GM21381 (cell line): ENCODE measurements around the gene NTRK3.

Experiments used
- ATAC-seq: cut with Tn5 transposase; IDR thresholded peaks from one replicate; pipeline ENCODE4 v1.9.1; 2021; ENCODE audit warnings: mild to moderate bottlenecking, moderate library complexity; ENCODE audit not compliant: unreplicated experiment

NTRK3 gene

DNA sequence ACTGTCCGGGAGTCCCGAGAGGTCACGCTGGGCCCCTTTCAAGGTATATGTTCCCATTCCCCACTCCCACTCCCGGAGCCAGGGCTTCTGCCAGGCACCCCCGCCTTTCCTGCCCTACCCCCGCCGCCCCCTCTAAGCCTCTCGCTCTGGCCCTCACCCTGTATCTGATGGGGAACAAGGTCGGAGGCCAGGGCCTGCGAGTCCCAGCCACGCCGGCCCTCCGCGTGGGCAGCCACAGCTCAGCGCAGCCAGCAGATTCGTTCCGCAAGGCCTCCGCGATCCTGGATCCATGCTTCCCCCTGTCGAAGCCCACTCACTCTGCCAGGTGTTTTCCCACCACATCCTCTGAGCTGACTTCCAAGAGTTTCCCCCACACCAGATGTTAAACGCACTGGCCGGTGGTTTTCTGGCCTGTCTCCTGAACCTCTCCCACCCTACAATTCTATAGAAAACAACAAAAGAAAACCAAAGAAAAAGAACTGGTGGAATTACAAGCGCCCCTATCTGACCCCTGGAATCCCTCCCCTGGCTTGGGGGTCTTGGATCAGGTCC lies 303.7 kb downstream of the NTRK3 start:
- ATAC-seq: no peak

DNA sequence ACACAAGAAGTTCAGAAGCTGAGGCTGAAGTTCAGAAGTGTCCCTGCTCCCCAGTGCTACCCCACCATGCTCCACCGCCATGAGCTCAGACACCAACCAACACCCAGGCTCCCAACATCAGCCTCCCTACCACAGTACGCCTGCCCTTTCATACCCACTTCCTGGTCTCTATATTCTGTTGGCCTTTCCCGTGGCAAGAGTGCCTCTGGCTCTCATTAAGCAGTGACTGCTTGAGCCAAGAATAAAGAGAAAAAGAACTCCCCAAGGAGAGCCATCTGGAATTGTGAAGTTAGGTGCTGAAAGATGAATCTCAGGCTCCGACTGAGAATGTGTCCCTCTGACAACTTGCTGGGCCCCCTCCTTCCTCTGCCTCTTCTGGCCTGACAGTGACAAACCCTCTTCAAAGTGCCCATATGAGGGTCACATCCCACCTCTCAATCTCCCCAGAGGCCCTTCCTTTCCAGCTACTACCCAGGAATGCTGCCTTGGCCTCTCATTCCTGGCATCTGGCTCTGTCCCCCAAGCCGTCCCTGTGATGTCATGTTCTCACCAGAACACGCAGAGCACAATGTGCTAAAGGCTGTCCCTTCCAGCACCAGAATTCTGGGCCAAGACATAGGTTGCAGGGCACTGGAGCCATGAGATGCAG lies 306.8 kb downstream of the NTRK3 start:
- ATAC-seq: no peak

DNA sequence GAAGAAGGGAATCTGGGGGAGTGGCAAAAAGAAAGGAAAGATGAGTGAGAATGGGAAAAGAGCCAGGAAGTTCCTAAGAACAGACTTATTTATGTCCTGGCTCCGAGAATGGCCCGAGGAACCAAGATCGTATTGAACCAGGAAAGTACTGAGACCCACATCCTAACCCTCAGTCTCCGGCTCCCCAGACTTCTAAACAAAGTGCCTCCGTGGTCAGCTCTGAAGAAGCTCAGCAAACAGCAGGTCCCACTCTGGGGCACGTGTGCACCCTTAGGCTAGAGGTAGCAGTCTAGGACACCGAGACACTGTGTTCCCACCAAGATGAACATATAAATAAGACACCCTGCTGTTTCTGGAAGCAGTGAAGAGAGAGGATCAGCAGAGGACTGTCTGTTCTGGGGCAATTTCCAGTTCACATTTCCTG lies 307.4 kb downstream of the NTRK3 start:
- no peak for ATAC-seq

DNA sequence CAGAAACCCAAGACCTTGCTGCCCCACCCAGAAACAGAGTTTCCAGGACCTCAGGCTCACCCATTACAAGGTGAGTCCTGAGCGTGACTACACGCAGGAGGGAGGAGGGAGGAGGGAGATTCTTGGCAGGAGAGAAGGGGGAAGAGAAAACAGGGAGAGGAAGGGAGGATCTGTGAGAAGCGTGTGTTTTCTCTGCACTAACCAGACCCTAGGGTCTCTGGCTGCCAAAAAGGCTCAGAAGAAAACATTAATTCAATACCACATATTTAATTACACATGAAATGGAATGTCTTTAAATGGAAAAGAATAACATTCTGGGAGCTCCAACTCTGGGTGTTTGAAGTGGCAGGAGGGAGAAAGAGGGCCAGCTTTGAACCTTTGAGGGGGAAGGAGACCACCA lies 309.0 kb downstream of the NTRK3 start:
- ATAC-seq: no peak

DNA sequence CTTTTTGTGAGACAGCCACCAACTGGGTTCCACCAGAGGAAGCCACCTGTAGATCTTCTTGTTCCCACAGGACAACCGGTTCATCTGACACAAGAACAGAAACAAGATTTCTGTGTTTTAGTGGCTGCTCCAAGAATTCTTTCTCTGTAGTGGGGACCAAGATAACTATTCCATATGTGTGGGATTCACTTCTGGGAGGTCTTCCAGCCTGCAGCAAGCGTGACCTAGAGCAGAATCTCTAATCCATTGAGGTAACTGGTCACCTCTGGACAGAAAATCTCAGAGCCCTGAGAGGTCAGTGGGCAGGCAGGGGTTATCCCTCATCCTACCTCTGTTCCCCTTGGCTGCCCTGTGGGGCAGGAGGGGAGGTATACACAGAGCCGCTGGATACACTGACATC lies 311.3 kb downstream of the NTRK3 start:
- no peak for ATAC-seq

DNA sequence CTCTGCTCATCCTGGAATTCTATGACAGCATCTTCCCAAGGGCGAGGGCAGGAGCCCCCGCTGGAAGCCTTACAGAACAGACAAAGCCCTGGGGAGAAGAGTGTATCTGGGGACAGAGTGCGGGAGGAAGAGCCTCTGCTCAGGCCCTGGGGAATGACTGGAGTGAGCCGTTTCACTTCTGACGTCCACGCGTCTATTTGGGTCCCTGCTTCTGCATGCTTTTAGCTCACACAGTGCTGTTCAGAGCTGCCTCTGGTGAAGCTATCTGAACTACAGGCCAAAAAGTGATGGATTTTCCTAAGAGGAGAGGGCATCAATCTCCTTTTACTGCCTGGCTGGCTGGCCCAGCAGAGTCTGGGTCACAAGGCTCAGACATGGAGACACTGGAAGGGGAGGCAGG lies 311.8 kb downstream of the NTRK3 start:
- ATAC-seq: no peak

DNA sequence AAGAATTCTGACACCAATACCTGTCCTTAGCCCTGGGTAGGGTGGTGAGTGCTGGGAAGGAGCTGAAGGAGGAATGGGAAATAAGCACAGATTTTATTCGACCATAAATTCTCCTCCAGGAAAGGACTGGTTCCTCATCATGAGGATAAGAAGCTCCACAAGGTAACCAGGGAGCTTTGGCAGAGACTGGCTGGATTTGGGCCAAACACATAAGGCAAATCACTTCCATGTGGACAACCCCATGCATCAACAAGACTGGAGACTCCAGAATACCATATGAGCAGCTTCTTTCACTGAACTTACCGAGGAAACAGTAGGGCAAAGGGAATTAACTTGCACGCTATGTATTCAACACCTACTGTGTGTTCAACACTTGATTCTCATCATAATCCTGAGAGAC lies 312.5 kb downstream of the NTRK3 start:
- ATAC-seq: no peak

DNA sequence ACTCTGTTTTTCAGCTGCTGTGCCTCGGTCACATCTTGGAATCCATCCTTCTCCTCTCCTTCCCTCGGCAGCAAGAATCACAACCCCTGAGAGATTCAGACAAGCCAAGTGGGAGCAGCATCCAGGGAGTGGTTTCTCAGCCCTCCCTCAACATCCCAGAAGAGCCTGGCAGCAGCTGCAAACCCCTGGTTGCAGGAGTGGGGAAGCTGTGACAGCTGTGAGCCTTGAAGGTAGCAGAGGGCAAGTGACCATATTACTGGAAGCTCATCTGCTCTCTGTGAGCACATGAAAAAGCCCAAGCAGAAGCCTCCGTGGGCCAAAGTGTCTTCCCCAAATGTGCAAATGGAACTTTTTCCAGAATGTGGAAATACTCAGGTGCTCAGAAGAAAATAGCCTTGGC lies 312.9 kb downstream of the NTRK3 start:
- no peak for ATAC-seq

DNA sequence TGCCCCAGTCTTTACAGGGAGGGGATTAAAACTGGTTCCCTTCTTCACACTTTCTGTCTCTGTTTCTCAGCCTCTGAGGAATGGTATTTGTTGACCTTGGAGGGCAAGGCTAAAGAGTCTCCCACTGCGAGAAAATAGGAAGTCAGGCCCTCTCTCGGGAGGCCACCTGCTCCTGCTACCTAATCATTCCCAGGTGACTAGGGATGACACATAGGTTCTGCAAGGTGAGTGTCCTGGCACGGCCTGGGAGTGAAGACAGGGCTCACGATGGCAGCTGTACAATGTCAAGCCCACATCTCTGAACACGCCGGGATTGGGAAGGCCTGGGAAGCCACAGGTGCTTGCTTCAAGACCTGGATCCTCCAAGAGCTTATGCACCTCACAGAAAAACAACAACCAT lies 314.2 kb downstream of the NTRK3 start:
- ATAC-seq: no peak

DNA sequence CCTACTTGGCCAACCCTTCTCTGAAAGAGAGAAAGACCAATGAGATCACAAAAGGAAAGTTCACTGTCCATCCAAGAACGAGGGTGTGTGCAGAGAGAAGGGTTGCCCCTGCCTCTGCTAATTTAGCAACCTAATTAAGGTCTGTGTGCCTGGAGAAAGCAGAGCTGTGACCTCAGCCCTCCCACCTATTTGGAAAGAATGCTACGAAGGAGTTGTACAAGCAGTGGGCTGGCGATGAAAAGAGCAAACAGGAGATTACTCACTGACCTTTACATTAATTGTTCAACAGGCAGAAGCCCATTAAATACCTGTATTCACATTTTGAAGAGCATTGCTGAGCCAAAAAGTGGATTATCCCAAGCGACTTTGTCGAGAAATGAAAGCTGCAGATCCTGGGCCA lies 314.9 kb downstream of the NTRK3 start:
- ATAC-seq: no peak

DNA sequence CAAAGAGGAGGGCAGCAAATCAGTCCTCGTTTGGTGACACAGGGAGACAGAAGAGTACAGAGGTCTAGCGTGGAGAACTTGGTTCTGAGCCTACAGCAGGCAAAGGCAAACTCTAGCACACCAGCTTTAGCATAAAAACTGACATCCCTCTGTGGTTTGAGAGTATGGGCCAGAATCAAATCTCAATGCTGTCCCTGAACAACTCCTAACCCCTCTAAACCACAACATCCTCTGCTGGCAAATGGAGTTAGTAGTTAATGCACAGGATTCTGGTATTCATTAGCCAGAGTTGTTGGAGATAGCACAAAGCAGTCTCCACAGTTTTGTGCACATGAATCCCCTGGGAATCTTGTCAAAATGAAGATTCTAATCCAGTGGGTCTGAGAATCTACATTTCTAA lies 315.8 kb downstream of the NTRK3 start:
- no peak for ATAC-seq

DNA sequence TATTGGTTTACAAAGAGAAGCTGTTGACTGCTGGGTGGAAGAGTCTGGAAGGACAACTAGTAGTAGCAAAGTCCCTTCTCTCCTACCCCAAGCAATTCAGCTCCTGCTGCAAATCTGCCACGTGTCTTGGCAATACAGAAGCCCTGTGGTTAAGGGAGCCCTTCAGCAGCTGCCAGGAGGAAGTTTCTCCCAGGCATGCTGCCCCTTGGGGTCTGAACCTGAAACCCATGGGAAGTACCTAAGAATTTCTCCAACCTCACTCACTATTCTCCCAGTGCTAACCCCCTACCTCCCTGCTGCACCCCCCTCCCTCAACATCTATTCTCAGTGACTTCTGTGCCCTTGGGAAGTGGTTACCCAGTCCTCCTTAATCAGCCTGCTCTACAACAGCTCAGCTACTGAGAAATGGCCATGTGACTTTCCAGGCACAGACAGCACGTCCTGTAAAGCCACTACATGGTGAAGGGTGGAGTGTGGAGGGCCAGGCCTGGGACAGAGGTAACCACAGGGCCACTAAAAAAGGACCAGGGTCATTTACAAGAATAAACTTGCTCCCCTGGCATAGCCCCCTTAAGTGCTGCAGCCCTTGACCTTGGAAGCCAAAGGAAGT lies 316.6 kb downstream of the NTRK3 start:
- ATAC-seq: no peak

DNA sequence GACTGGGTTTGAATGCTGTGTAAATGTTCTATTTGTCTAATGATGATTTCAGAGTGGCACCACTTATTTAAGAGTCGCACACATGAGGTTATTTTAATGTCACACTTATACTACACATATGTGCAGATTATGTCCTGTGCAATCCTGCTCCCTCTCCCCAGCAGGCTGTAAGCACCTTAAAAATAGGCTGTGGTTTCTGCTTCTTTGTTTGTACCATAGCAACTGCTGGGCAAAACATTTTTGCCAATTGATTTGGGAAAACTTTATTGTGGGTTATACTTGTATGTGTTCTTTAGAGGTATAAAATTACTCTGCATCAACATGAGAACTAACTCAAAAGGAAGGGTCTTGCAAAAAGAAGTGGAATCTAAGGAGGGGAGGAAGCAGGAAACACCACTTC lies 318.5 kb downstream of the NTRK3 start:
- no peak for ATAC-seq

DNA sequence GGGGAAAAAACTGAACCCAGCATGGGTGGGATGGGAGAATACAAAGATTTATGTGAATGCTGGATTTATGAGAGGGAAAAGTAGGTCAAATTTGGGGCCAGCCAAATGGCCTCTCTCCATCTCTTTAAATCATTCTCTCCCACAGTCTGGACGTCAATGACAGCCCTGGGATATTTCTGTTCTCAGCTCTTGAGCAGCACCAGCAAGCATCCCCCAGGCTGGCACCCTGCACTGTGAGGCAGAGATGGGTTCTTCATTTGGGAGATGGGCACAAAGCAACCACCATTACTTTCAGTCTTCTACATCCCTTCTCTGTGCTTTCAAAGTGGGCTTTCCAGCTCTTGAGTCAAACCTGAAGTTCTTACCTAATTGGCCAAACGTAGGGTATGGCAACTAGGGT lies 321.0 kb downstream of the NTRK3 start:
- ATAC-seq: no peak

DNA sequence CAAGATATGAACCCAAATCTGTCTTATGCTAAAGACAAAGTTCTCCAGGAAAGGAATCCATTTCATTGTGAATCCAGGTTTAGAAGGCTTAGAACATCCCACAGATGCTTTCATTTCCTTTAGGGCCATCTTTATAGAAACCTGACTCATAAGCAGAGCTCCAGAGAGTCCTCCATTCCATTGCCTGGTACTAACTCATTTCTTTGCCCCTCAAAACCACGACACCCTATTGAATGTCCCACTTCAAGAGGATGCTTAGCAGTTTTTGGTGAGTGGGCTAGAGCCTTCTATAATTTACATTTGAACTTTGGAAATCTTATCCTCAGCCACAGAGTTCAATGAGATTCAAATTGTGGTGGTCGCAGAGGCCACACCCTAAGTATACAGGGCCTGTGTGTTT lies 325.0 kb downstream of the NTRK3 start:
- ATAC-seq: no peak

DNA sequence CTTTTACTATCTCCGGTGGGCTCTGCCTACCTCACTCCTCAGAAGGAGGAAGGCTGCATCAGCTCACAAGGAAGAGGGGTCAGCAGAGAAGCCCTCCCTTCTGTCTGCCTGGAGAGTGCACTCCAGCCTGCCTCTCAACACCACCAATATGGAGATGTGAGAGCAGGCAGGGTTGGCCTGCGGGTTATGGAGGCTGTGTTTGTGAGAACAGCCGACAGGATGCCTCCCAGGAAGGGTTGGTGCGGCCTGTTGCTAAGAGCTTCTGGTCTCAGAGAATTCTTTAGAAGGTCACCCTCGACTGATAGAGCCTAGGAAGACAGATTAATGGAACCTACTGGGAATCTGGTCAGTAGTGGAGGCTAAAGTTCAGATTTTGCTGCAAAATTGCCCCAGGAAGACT lies 326.1 kb downstream of the NTRK3 start:
- ATAC-seq: no peak

DNA sequence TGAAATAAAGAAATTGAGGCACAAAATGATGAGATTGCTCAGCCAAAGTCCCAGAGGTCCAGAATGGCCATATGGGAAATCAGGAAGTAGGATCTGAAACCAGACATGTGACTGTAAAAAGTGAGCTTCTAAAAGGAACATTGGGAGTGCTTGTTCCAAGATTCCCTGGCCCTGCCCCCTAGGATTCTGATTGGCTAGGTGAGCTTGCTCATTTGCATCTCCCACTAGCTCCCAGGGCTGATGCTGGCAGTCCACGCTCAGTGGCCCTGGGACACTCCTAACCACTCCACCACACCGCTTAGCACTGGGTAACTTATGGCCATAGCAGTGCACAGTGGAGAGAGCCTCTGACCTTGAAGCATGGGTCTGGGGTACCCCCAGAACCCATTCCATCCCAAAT lies 326.7 kb downstream of the NTRK3 start:
- no peak for ATAC-seq

DNA sequence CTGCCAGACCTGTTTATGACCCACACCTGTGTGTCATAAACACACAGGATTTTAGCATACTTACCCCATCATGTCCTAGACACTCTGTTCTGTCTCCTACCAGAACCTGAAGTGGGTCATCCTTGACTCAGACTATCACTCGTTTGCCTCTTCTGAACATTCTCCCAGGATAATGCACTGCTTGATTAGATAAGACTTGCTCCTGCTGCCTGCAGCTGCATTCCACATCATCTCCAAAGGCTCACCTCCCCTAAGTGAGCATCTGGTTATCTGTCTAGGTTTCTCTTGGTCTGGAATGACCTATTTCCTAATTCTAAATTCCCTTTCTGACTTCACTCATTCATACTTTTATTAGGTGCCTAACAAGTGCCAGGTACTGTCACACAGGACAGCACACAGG lies 332.1 kb downstream of the NTRK3 start:
- ATAC-seq: no peak

DNA sequence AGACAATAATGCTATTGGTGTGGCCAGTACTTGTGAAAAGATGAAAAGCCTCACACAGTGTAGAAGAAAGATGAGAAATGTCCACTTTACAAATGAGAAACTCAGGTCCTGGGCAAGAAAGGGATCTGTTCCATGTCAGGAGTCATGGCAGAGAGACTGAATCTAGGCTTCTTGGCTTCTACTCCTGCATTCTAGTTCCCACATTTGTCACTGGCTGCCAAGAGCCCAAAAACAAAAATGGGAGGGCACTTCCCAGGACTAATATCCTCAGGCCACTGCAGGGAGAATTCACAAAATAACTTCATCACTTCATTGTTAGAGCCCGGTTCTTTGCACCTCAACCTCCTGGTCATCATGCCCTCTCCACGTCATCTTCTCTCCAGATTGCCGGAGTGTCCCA lies 337.5 kb downstream of the NTRK3 start:
- ATAC-seq: no peak

DNA sequence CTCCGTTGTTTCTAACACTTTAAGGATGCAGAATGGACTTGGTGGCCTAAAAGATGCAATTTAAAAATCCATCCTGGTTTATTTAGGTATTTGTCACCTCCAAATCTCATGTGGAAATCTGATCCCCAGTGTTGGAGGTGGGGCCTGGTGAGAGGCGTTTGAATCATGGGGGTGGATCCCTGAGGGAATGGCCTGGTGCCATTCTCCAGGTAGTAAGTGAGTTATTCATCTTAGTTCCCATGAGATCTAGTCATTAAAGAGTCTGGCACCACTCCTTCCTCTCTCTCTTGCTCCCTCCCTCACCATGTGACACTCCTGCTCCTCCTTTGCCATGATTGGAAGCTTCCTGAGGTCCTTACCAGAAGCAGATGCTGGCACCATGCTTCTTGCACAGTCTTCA lies 339.1 kb downstream of the NTRK3 start:
- no peak for ATAC-seq

DNA sequence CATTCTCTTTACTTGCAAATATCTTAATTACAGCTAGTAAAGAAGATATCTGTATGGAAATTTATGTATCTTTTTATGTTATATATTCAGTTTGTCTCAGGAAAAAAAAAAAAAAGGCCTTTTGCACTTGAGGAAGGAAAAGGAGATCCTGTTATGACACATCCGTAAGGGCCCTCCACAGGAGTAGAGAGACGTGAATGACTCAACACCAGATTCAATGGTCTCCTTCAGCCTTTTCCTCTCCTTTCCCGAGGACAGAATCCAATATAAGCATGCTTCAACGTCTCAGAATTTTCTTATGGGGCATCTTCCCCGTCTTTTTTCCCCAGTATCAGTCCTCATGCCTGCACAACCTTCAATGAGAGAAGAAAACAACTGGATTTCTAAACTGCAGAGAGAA lies 340.3 kb downstream of the NTRK3 start:
- ATAC-seq: no peak

DNA sequence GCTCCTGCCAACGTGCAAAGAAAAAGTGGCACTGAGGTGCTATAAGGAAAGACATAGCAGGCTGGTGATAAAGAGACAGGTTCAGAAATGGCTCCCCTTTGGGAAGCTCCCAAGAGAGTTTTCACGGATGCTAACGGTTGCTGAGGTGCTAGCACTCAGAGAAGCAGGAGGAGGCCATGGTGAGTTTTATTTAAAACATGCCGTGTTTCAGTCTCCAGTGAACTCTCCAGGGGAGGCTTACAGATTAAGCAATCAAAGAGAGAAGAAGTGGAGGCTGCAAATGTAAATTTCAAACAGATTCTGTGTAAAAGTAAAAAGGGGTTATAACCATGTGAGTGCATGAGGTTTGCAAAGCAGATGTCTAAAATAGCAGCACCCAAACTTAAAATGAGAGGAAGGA lies 346.2 kb downstream of the NTRK3 start:
- ATAC-seq: no peak
